GM12878 (cell line): Measurements from ENCODE around the gene LPA. TPM values are rescaled to one million over a fixed set of nuclear protein-coding genes. Genes with fewer than 3 reads are reported as not detected.

Experiments used
- ATAC-seq: fragments of 200-7000 bp; cut with Tn5 transposase; 3 replicates; pipeline ENCODE4 v1.9.1; 2020; ENCODE audit warnings: mild to moderate bottlenecking, moderate library complexity
- BruUV-seq: library from RNA; stranded (reverse); fragments of 400-500 nt; replicated peaks from 2 replicates; lab custom pipeline; 2021; lab: Mats Ljungman, UMichigan
- CTCF ChIA-PET: fragments of 300-600 bp; sonication (Branson Sonifier 250); formaldehyde crosslinking; extraction: SDS; loops from one replicate; lab custom pipeline; 2021; ENCODE audit warnings: inconsistent platforms; lab: Yijun Ruan, JAX
- POLR2A ChIA-PET: fragments of 350-600 bp; formaldehyde crosslinking; extraction: SDS; loops from one replicate; lab custom pipeline; 2021; ENCODE audit warnings: inconsistent platforms; lab: Charles Lee
- RAD21 ChIA-PET: fragments of 300-600 bp; sonication (Branson Sonifier 250); formaldehyde crosslinking; loops from one replicate; lab custom pipeline; 2023; ENCODE audit warnings: antibody characterized with exemption; ENCODE audit not compliant: unreplicated experiment; lab: Charles Lee
- SMC1A ChIA-PET: fragments of 300-600 bp; sonication (Branson Sonifier 250); formaldehyde crosslinking; loops from one replicate; lab custom pipeline; 2023; ENCODE audit not compliant: unreplicated experiment, uncharacterized antibody; lab: Charles Lee
- DNase-seq: peaks from one replicate; pipeline ENCODE4 v3.0.0-alpha.2; 2011; ENCODE audit warnings: low read depth, low spot score
- FAIRE-seq: peaks from 3 replicates; lab custom pipeline; 2011; peaks lifted over from hg19 to GRCh38; lab: Jason Lieb, UNC
- H2AFZ ChIP-seq: 2 replicates; pipeline ENCODE4 v1.6.0; 2011; ENCODE audit warnings: low read depth, low read length, control low read depth; ENCODE audit not compliant: control insufficient read depth
- H3K27ac ChIP-seq: 2 replicates; pipeline ENCODE4 v1.5.1; 2011; ENCODE audit warnings: control low read depth; ENCODE audit not compliant: control insufficient read depth, insufficient read depth
- H3K27me3 ChIP-seq, 2 experiments: replicated peaks in 1 of 2; 2 replicates each; pipeline versions ENCODE4 v1.6.0 to v1.6.1; 2011; ENCODE audit warnings: low read length in 1 of 2; ENCODE audit not compliant: control insufficient read depth in 2 of 2, insufficient read depth in 2 of 2
- H3K36me3 ChIP-seq, 2 experiments: 2 replicates each; pipeline ENCODE4 v1.5.1; 2011; ENCODE audit warnings: low read length in 1 of 2; ENCODE audit not compliant: control insufficient read depth in 2 of 2, insufficient read depth in 2 of 2
- H3K4me1 ChIP-seq: 2 replicates; pipeline ENCODE4 v1.6.1; 2011; ENCODE audit warnings: mild to moderate bottlenecking, low read length, moderate library complexity, mixed read lengths; ENCODE audit not compliant: control insufficient read depth, insufficient read depth
- H3K4me2 ChIP-seq: 2 replicates; pipeline ENCODE4 v1.6.0; 2011; ENCODE audit warnings: control low read depth; ENCODE audit not compliant: control insufficient read depth, insufficient read depth
- H3K4me3 ChIP-seq: fragments of 200-600 bp; sonication (generic); 2 replicates; pipeline ENCODE4 v1.5.1; 2016
- H3K79me2 ChIP-seq: 2 replicates; pipeline ENCODE4 v1.6.0; 2011; ENCODE audit warnings: low read length; ENCODE audit not compliant: control insufficient read depth, insufficient read depth
- H3K9ac ChIP-seq: 2 replicates; pipeline ENCODE4 v1.8.0; 2011; ENCODE audit warnings: low read length, control low read depth, mixed read lengths; ENCODE audit not compliant: control insufficient read depth, insufficient read depth
- H3K9me3 ChIP-seq: replicated peaks from 3 replicates; pipeline ENCODE4 v1.5.1; 2011; ENCODE audit warnings: mild to moderate bottlenecking, low read length; ENCODE audit not compliant: control insufficient read depth, insufficient read depth
- H4K20me1 ChIP-seq: 2 replicates; pipeline ENCODE4 v1.6.0; 2011; ENCODE audit not compliant: control insufficient read depth, insufficient read depth
- BCL3 ChIP-seq: IDR thresholded peaks from 2 replicates; pipeline ENCODE4 v1.6.1; 2011; ENCODE audit warnings: borderline replicate concordance, low read depth, mild to moderate bottlenecking, moderate library complexity, low read length; ENCODE audit not compliant: insufficient read depth, poor library complexity, severe bottlenecking
- BCLAF1 ChIP-seq: fragments of 450-650 bp; IDR thresholded peaks from 2 replicates; pipeline ENCODE4 v1.6.1; 2017; ENCODE audit warnings: antibody characterized with exemption, mild to moderate bottlenecking, moderate library complexity
- BRCA1 ChIP-seq: IDR thresholded peaks from 2 replicates; pipeline ENCODE4 v1.6.1; 2011; ENCODE audit warnings: low read depth, low read length, improper control_type of control experiment
- EGR1 ChIP-seq, 2 experiments: IDR thresholded peaks; 1 replicate in 1 of 2; 2 replicates in 1 of 2; pipeline ENCODE4 v1.6.1; 2011 to 2012; ENCODE audit warnings: low read depth in 2 of 2, low read length in 2 of 2, borderline replicate concordance in 1 of 2, mild to moderate bottlenecking in 1 of 2, moderate library complexity in 1 of 2
- FOXK2 ChIP-seq: fragments of 450-650 bp; IDR thresholded peaks from 2 replicates; pipeline ENCODE4 v1.6.1; 2017; ENCODE audit warnings: mild to moderate bottlenecking, moderate library complexity
- MLLT1 ChIP-seq: fragments of 450-650 bp; IDR thresholded peaks from 2 replicates; pipeline ENCODE4 v1.6.1; 2016; ENCODE audit warnings: mild to moderate bottlenecking
- NFYA ChIP-seq: IDR thresholded peaks from 2 replicates; pipeline ENCODE4 v1.6.1; 2011; ENCODE audit warnings: low read depth, mild to moderate bottlenecking, low read length, improper control_type of control experiment, borderline replicate concordance
- NFYB ChIP-seq: IDR thresholded peaks from 2 replicates; pipeline ENCODE4 v1.6.1; 2011; ENCODE audit warnings: low read depth, mild to moderate bottlenecking, low read length, improper control_type of control experiment, moderate library complexity; ENCODE audit not compliant: insufficient read depth
- NR2C2 ChIP-seq: IDR thresholded peaks from 2 replicates; pipeline ENCODE4 v1.6.1; 2011; ENCODE audit warnings: borderline replicate concordance, low read depth; ENCODE audit not compliant: control insufficient read depth, insufficient read length
- POU2F2 ChIP-seq: IDR thresholded peaks from 3 replicates; pipeline ENCODE4 v1.6.1; 2011; ENCODE audit warnings: low read depth, mild to moderate bottlenecking, low read length, borderline replicate concordance
- RFX5 ChIP-seq: IDR thresholded peaks from 2 replicates; pipeline ENCODE4 v1.6.1; 2011; ENCODE audit warnings: low read depth, low read length, improper control_type of control experiment
- SUPT20H ChIP-seq: IDR thresholded peaks from 2 replicates; pipeline ENCODE4 v1.6.1; 2011; ENCODE audit warnings: low read depth, mild to moderate bottlenecking, low read length, moderate library complexity, borderline replicate concordance; ENCODE audit not compliant: control insufficient read depth
- YY1 ChIP-seq: IDR thresholded peaks from 2 replicates; pipeline ENCODE4 v1.6.1; 2011; ENCODE audit warnings: low read depth, mild to moderate bottlenecking, low read length
- ZNF207 ChIP-seq: fragments of 450-650 bp; IDR thresholded peaks from 2 replicates; pipeline ENCODE4 v1.6.1; 2014; ENCODE audit warnings: antibody characterized with exemption, mild to moderate bottlenecking, borderline replicate concordance
- WGBS: methylation state at CpG from one replicate; pipeline ENCODE4 v1.1.6; 2016; ENCODE audit warnings: low lambda C conversion rate; ENCODE audit not compliant: insufficient replicate concordance, insufficient coverage; ENCODE audit errors: missing lambda C conversion rate; 5-methylcytosine and 5-hydroxymethylcytosine counted together
- in situ Hi-C: fragments of 300-500 bp; cut with MboI; formaldehyde crosslinking; loops from 9 replicates; pipeline ENCODE4 v1.14.3; 2018; ENCODE audit warnings: mixed read lengths
- intact Hi-C: fragments of 100-400 bp; cut with micrococcal nuclease; formaldehyde crosslinking; loops from one replicate; pipeline ENCODE4 v1.14.2; 2022; ENCODE audit not compliant: unreplicated experiment
- polyA plus RNA-seq, 11 experiments: library from polyadenylated mRNA; depleted of rRNA in 4 of 11; unstranded in 6 of 11; stranded (reverse) in 5 of 11; fragments of >200 nt; fragmentation: Nextera tagmentation in 4 of 11; fragmentation: Illumina TruSeq in 1 of 11; extraction: Ambion mirVana in 4 of 11; extraction: Trizol in 1 of 11; gene quantifications; 1 replicate in 1 of 11; 2 replicates in 10 of 11; pipeline versions ENCODE4 v1.2.1 to v1.2.3, GENCODE V29; 2011 to 2016; ENCODE audit warnings: inconsistent platforms in 2 of 11, missing spikeins in 2 of 11, low read depth in 1 of 11
- total RNA-seq, 4 experiments: library from RNA; depleted of rRNA in 3 of 4; stranded (reverse); fragments of >200 nt in 3 of 4; fragmentation: Illumina TruSeq in 1 of 4; extraction: Trizol in 1 of 4; gene quantifications; 2 replicates each; pipeline versions ENCODE4 v1.2.1 to v1.2.3, GENCODE V29; 2013 to 2021

The LPA gene
- total and polyA plus RNA-seq, 10 of the 15 experiments (the other 5 are each of a cell fraction or from before 2014, with no cell fraction given), result 0.03 to 2.8 (median 0.57) TPM

GRCh38 chr6:160583794-160584193, 80.3 kb downstream of the LPA start (continued):
- no peak for TF ChIP-seq BCLAF1

- no peak for TF ChIP-seq BCL3
- TF ChIP-seq YY1, result no peak
- no peak for TF ChIP-seq NFYB
- TF ChIP-seq NR2C2, result no peak
- TF ChIP-seq POU2F2, result no peak
- TF ChIP-seq RFX5, result no peak
- TF ChIP-seq NFYA, result no peak
- no peak for TF ChIP-seq EGR1 (IDR thresholded peaks at IDR 0.05; ENCODE audit: borderline replicate concordance in 1 of 2, low read depth in 2 of 2, low read length in 2 of 2)
- TF ChIP-seq FOXK2, result no peak
- TF ChIP-seq MLLT1, result no peak
- no peak for TF ChIP-seq BRCA1
- no peak for TF ChIP-seq SUPT20H
- TF ChIP-seq ZNF207, result no peak
- H3K27me3 ChIP-seq, result no peaks in the 10 kb centered on the region
- H3K4me3 ChIP-seq, result no peak overlapping the region
- ChIA-PET POLR2A (no interaction called here), CTCF (interaction anchor here (0.6 kb wide), 1 partner anchor 718 kb away, joined by 3 read pairs; no protein-coding TSS in a partner anchor), RAD21 (no interaction called here), SMC1A (no interaction called here)
- WGBS, result 25% methylated on average over 1 of the region's 1 CpG
- FAIRE-seq (no peak), ATAC-seq (no peak), DNase-seq (no peak)
- no peaks in the 10 kb centered on the region for H3K4me1 ChIP-seq
- H3K9me3 ChIP-seq, result no peaks in the 10 kb centered on the region
- no peak overlapping the region for H3K9ac ChIP-seq
- H4K20me1 ChIP-seq, result no peaks in the 10 kb centered on the region
- no peak overlapping the region for H3K27ac ChIP-seq
- no TSS peak for BruUV-seq
- no peaks in the 10 kb centered on the region for H3K36me3 ChIP-seq
- in situ Hi-C loops, result no loop called here
- no peak overlapping the region for H3K4me2 ChIP-seq
- intact Hi-C loops, result no loop called here
- H3K79me2 ChIP-seq, result no peaks in the 10 kb centered on the region
- no peak overlapping the region for H2AFZ ChIP-seq
Measured at GRCh38 chr6:160581406-160581805, 82.7 kb downstream of the LPA start.
